Measurements from ENCODE around the gene GDE1. TPM values are rescaled to one million over a fixed set of nuclear protein-coding genes. Genes with fewer than 3 reads are reported as not detected.
"Not testable (repeated sequence)": the region's sequence is repeated elsewhere in the genome, so short reads cannot be mapped to it uniquely, and the experiment has no call there.

GDE1 gene
- total RNA-seq, 2 donors from 2014 or later: 29.7 to 30.6 TPM

DNA sequence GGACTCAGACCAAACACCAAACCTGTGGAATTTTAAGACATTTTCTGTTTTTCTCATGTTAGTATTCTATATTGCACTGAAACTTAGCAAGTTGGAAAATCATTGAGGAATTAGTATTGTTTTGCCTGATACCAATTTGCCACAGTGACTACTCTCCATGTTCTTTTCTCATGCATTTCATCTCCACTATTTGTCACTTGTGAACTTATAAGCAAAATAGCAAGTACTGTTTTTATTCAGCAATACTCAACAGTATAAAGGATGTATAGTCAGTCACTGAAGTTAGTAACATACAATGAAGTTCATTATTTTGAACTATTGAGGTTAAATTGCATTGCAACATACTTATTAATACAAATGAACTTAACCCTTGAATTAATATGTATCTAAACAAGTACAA, 27.8 kb upstream of the GDE1 start:
- DNase-seq (no peak), ATAC-seq (no peak)
- H3K27ac ChIP-seq: no peak overlapping the region
- no peaks in the 10 kb centered on the region for H3K4me1 ChIP-seq
- no peaks in the 10 kb centered on the region for H3K27me3 ChIP-seq
- no peak overlapping the region for H3K4me3 ChIP-seq
- H3K36me3 ChIP-seq (replicated peaks in 1 of 2; ENCODE audit: insufficient read depth in 1 of 2, low read depth in 2 of 2): peaks cover 0 to 12% of the 10 kb centered on the region in 2 donors
- TF ChIP-seq POLR2A (IDR thresholded peaks at IDR 0.05) (no peak), CTCF (IDR thresholded peaks at IDR 0.05) (no peak)
- intact Hi-C loops (cut with DNase I): no loop called here
- H3K9me3 ChIP-seq: no peaks in the 10 kb centered on the region

DNA sequence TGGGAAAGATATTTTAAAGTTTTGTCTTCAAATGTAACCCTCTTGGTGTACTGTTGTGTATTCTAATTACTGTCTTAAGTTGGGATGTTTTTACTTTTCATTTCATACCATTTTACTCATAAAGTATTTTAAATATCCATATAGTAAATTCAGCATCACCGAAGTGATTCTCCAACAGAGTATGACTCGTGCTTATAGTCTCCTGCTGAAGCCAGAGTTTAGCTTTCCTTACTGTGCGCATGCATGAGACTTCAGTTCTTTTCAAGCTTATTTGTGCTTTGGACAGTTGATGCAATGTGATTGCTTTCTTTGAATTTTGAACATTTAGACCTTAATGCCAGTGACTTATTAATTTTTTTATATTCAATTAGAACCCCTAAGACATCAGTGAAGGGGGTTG, 26.2 kb upstream of the GDE1 start:
- WGBS, 2 donors: 90 to 98% methylated on average over 3 of the region's 3 CpGs
- TF ChIP-seq CTCF (IDR thresholded peaks at IDR 0.05): no peak
- TF ChIP-seq POLR2A (IDR thresholded peaks at IDR 0.05): no peak
- Histone ChIP-seq H3K9me3 (no peaks in the 10 kb centered on the region), H3K4me3 (no peak overlapping the region), H3K27me3 (no peaks in the 10 kb centered on the region), H3K4me1 (no peaks in the 10 kb centered on the region), H3K27ac (no peak overlapping the region), H3K36me3 (replicated peaks in 1 of 2; ENCODE audit: insufficient read depth in 1 of 2, low read depth in 2 of 2) (peaks cover 0 to 14% of the 10 kb centered on the region in 2 donors)
- no peak for ATAC-seq
- intact Hi-C loops (cut with DNase I): no loop called here
- DNase-seq: no peak

GRCh38 chr16:19543278-19543996, 21.5 kb upstream of the GDE1 start:
- intact Hi-C loops (cut with DNase I); DNase-seq; ATAC-seq; H3K27me3 ChIP-seq; H3K4me1 ChIP-seq; H3K9me3 ChIP-seq; H3K27ac ChIP-seq; H3K4me3 ChIP-seq: not testable (repeated sequence)
- WGBS, 2 donors: 80 to 81% methylated on average over 10 of the region's 10 CpGs
- H3K36me3 ChIP-seq (replicated peaks in 1 of 2; ENCODE audit: insufficient read depth in 1 of 2, low read depth in 2 of 2): peaks cover 0 to 10% of the 10 kb centered on the region in 2 donors

DNA sequence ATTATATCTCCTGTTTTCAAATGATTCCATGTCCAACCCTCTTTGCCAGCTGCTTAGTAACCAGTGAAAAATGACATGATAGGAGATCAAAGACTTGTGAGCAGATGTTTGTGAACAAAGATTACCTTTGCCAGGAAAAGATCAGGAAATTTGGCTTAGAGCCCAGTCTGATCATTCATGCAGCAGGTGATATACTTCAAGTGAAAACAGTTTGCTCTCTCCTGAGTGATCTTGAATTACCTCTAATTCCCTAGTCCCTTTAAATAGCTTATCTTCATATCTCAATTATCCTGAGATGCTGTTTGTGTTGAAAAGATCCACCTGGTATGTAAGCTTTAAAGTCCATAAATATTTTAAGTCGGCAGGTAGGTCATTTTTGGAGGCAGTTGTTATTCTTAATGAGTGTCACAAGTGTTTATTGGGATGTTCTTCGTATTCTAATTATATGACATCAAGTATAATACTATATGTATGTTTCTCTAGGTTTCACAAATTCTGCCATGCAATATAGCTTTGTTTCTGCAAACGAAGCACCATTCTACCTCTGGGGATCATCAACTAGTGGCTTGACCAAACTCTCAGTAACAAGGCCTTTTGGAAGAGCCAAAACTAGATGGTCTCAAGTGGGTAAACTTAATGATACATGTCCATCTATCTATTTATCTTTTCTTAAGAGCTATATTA, 20.4 kb upstream of the GDE1 start:
- TF ChIP-seq POLR2A (IDR thresholded peaks at IDR 0.05) (no peak), CTCF (IDR thresholded peaks at IDR 0.05) (no peak)
- ATAC-seq (peak; percentile 45), DNase-seq (peak in 1 of 4 donors; percentile 40)
- Histone ChIP-seq H3K4me3 (no peak overlapping the region), H3K27ac (no peak overlapping the region), H3K27me3 (no peaks in the 10 kb centered on the region), H3K36me3 (replicated peaks in 1 of 2; ENCODE audit: insufficient read depth in 1 of 2, low read depth in 2 of 2) (peaks cover 0 to 10% of the 10 kb centered on the region in 2 donors), H3K9me3 (no peaks in the 10 kb centered on the region), H3K4me1 (peaks cover 9% of the 10 kb centered on the region)
- WGBS, 2 donors: 72 to 75% methylated on average over 3 of the region's 3 CpGs
- intact Hi-C loops (cut with DNase I): no loop called here

GRCh38 chr16:19540241-19540970, 18.5 kb upstream of the GDE1 start:
- DNase-seq: no peak
- H3K27me3 ChIP-seq: no peaks in the 10 kb centered on the region
- H3K9me3 ChIP-seq: no peaks in the 10 kb centered on the region
- H3K4me1 ChIP-seq: peaks cover 9% of the 10 kb centered on the region
- no peak overlapping the region for H3K27ac ChIP-seq
- TF ChIP-seq CTCF (IDR thresholded peaks at IDR 0.05): no peak
- TF ChIP-seq POLR2A (IDR thresholded peaks at IDR 0.05): no peak
- H3K36me3 ChIP-seq (replicated peaks in 1 of 2; ENCODE audit: insufficient read depth in 1 of 2, low read depth in 2 of 2): peaks cover 0 to 14% of the 10 kb centered on the region in 2 donors
- no peak for ATAC-seq
- WGBS, 2 donors: 95% methylated on average over 6 of the region's 6 CpGs
- intact Hi-C loops (cut with DNase I): no loop called here
- no peak overlapping the region for H3K4me3 ChIP-seq
